ES-I3 (cell line): ENCODE results near the gene SPTY2D1.
A peak's percentile ranks its signal among the peaks of the same experiment; 100 is the strongest.
"Not testable (repeated sequence)": the region's sequence is repeated elsewhere in the genome, so short reads cannot be mapped to it uniquely, and the experiment has no call there.

Experiments used
- H3K36me3 ChIP-seq: 2 replicates; pipeline ENCODE4 v1.6.1; 2013; ENCODE audit warnings: mild to moderate bottlenecking, low read length, control low read depth, moderate library complexity; ENCODE audit not compliant: insufficient read depth
- H3K4me1 ChIP-seq: 2 replicates; pipeline ENCODE4 v1.6.1; 2013; ENCODE audit warnings: mild to moderate bottlenecking, control low read depth, low read length; ENCODE audit not compliant: insufficient read depth
- H3K9ac ChIP-seq: 2 replicates; pipeline ENCODE4 v1.6.1; 2013; ENCODE audit warnings: low read depth, mild to moderate bottlenecking, low read length, moderate library complexity
- H3K9me3 ChIP-seq: 2 replicates; pipeline ENCODE4 v1.6.1; 2013; ENCODE audit warnings: mild to moderate bottlenecking, low read length, moderate library complexity; ENCODE audit not compliant: control insufficient read depth, insufficient read depth

SPTY2D1 gene

DNA sequence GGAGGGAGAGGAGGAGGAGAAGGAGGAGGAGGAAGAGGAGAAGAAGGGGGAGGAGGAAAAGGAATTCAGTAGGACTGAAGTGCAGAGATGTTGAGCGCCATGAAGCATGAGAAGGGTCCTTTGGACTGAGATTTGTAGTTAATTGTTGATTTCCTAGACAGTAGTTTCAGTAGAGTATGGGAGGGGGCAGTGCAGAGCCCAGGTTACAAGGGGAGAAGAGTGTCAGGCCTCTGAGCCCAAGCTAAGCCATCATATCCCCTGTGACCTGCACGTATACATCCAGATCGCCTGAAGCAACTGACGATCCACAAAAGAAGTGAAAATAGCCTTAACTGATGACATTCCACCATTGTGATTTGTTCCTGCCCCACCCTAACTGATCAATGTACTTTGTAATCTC lies 8.9 kb upstream of the SPTY2D1 start:
- H3K36me3 ChIP-seq, H3K9me3 ChIP-seq, H3K9ac ChIP-seq, H3K4me1 ChIP-seq: not testable (repeated sequence)

DNA sequence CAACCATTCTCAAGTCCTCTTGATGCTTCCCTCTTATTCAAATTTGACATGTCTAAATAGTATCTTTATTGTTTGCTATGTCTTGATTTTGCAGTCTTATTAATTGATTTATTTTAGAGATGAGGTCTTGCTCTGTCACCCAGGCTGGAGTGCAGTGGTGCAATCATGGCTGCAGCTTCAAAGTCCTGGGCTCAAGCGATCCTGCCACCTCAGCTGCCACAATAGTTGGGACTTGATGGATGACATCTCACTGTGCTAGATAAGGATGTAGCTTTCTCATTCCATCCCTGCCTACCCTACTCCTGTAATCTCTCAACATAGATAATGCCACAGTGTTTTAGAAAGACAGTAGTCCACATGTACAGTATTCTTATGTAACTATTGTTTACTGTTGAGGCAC lies 7.5 kb upstream of the SPTY2D1 start:
- no peaks in the 10 kb centered on the region for H3K9me3 ChIP-seq
- no peak overlapping the region for H3K9ac ChIP-seq
- no peaks in the 10 kb centered on the region for H3K36me3 ChIP-seq
- H3K4me1 ChIP-seq: no peaks in the 10 kb centered on the region

DNA sequence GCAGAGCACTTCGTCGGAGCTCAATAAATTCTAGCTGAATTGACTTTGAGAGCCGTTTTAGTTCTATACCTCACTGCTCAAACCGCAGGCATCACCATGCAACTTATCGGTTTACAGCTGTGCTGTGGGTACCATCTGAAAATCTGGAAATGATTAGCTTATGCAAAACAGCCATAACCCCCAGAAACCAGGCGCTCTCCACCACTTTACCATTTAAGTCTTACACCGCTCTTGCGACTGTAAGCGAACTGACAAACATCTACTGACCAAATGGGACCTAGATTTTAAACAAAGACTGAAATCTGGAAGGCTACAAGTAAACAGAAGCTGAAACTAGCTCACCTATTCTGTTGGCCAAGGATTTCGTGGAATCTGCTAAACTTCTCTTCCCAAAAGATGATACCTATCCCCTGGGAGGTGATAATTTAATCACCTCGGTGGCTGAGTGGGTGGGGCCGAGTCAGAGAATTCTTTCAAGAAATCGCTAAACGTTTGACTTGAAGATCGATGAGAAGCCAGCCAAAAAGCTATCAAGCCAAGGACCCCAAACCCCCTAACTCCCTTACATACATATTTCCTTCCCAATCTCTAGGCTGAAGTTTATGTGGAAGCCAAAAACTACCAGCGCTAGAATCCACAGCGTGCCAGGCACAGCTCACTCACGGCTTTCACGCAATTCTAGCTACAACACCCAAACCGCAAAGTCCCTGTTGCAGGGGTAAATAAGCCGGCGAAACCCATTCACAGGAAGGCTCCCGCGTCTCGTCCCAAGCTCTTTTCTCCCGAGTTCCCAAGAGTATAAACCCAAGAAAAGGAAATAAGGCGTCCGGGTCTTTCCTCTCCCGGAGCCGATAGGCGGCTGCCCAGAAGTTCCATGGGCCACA lies 644 bp downstream of the SPTY2D1 start:
- Histone ChIP-seq H3K9me3 (no peaks in the 10 kb centered on the region), H3K4me1 (no peaks in the 10 kb centered on the region), H3K9ac (peak overlapping the region; percentile 89), H3K36me3 (no peaks in the 10 kb centered on the region)

DNA sequence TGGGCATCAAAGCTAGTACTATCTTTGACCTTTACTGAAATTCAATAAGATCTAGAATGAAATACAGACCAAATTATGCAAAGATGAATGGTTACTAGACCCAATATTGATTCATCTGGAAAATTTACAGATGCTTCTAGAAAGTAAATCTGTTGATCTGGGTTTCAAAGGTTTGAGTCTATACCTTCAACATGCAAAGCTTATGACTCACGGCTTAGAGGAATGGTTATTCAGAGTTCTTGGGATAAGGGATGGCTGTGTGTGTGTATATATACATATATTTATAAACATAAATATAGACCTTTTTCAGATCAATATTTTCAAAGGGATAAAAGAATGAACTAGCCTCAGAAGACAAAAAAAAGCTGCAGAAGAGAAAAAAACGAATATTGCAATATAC lies 1.3 kb downstream of the SPTY2D1 start:
- H3K9ac ChIP-seq: peak overlapping the region; percentile 89; the same call in 1 of the 2 replicates
- no peaks in the 10 kb centered on the region for H3K9me3 ChIP-seq
- no peaks in the 10 kb centered on the region for H3K4me1 ChIP-seq
- no peaks in the 10 kb centered on the region for H3K36me3 ChIP-seq

DNA sequence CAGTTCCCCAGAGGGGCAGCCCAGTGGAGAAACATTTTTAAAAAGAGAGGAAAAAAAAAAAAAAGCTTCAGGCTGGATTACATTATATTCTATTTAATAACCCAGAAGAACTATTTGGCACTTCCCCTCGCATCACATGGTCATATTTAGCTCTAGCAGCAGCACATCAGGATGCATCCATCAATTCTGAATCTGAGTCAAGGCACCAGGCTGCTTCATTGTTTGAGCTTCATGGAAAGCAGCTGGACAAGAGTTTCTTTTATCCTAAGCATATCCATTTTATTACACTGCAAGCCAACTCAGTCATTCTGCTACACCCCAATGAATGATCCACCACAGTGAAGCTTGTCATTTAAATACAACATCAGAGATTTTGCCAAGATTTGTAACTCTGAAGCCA lies 10.0 kb downstream of the SPTY2D1 start:
- Histone ChIP-seq H3K36me3 (no peaks in the 10 kb centered on the region), H3K9me3 (no peaks in the 10 kb centered on the region), H3K9ac (no peak overlapping the region), H3K4me1 (no peaks in the 10 kb centered on the region)

DNA sequence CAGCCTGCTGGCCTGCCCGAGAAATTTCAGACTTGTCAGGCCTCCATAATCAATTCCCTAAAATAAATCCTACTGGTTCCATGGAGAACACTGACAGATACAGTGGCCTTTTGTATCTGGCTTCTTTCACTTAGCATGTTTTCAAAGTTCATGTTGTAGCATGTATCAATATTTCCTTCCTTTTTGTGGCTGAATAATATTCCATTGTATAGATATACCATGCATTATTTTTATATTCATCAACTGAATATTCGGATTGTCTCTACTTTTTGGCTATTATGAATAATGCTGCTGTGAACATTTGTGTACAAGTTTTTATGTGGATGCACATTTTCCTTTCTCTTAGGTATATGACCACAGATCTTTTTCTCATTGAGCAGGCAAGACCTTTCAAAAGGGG lies 10.4 kb downstream of the SPTY2D1 start:
- H3K9me3 ChIP-seq: no peaks in the 10 kb centered on the region
- no peaks in the 10 kb centered on the region for H3K36me3 ChIP-seq
- H3K4me1 ChIP-seq: no peaks in the 10 kb centered on the region
- no peak overlapping the region for H3K9ac ChIP-seq

DNA sequence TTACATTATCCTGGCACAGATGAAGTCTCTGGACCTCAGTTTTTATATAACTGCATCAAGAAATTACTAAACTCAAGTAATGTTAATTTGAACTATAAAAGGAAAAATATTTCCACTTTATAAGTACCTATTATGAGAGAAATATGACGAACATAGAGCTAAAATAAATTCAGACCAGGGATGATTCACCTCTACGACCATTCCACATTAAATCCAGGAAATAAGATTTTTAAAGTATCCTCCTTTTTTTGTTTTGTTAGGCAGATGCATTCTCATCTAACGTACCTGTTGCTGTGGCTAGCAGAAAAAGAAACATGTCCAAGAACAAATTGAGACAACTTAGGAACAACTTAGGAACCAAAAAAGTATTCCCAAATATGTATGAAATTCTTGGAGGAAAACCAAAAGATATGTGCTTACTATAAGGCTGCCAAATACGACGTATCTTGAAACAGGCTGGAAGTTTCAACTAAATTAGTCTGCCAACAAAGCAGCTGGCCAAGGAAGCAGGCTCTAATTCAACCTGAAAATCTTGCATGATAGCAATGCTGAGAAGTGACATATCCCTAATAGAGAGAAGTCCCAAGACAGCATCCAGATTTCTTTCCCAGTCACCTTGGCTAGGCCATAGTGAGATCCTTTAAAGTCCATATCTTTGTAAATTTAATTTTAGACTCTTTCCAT lies 15.7 kb downstream of the SPTY2D1 start:
- Histone ChIP-seq H3K36me3 (peaks cover 14% of the 10 kb centered on the region; the same call in 1 of the 2 replicates), H3K9me3 (no peaks in the 10 kb centered on the region), H3K4me1 (no peaks in the 10 kb centered on the region), H3K9ac (no peak overlapping the region)

DNA sequence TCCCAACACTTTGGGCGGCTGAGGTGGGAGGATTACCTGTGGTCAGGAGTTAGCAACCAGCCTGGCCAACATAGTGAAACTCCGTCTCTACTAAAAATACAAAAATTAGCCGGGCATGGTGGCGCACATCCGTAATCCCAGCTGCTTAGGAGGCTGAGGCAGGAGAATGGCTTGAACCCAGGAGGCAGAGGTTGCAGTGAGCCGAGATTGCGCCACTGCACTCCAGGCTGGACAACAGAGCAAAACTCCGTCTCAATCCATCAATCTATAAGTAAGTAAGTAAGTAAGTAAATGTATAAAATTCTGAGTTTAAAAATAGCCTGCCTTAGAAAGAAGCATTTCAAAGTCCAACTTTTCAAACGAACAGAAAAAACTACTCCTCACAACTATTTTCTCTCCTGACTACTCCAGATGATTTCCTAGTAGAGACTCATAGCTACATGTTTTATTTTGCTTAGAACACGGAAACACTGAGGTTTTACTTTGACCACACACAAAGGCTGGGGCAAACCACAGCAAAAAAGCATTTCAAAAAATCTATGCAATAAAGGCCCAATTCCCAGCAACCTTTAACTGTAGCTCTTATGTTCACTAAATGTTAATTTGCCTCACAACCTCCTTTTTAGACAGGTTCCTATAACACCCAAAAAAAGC lies 16.3 kb downstream of the SPTY2D1 start:
- H3K36me3 ChIP-seq: peaks cover 14% of the 10 kb centered on the region; the same call in 1 of the 2 replicates

DNA sequence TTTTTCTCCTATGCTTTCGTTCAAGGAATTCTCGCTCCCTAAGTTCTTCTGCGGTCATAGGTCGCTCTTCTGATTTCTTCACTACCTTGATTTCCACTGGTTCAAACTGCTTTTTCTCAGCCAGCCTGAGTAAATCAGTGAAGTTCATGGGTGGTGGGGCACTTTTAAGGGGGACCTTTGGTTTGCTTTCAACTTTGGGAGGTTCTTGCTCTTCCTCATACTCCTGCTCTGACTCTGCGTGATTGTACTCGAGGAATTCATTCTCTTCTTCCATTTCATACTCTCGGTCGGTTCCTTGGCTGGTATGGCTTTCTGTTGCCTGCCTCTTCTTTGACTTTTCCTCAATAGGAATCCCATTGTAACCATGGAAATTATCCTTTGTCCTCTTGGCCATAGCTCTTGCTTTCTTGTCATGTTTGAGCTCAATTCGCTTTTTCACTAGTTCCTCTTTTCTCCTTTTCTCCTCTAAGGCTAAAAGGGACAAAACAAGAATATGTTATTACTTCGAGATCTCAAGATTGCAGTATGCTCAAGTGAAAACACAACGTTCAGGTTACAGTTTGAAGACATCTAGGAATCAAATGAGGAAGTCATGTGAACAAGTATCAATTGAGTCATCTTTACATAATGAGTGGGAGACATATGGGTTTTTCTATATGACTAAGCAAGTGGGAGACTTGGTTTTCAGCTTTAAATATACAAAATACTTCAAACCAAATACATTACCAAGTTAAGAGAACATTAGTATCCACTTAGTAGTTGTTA lies 18.3 kb downstream of the SPTY2D1 start:
- H3K36me3 ChIP-seq: peaks cover 19% of the 10 kb centered on the region; the same call in 1 of the 2 replicates
- H3K9me3 ChIP-seq: no peaks in the 10 kb centered on the region
- H3K4me1 ChIP-seq: no peaks in the 10 kb centered on the region
- no peak overlapping the region for H3K9ac ChIP-seq

More for the DNA sequence above, 16.3 kb downstream of the SPTY2D1 start:
- Histone ChIP-seq H3K4me1 (no peaks in the 10 kb centered on the region), H3K9ac (no peak overlapping the region), H3K9me3 (no peaks in the 10 kb centered on the region)

DNA sequence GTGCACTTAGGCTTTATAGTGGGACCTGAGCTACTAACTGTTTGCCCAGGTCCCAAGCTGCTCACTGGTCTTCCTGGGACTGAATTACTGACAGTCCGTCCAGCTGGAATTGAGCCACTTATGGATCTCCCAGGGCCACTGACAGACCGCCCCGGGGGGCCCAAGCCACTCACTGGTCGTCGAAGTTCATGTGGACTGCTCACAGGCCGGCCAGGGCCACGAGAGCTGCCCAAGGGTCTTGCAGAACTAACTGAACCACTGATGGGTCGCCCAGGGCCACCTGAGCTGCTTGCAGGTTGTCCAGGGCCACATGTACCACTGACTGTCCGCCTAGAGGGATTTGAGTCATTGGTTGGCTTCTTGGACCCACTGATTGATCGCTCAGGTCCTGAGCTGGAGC lies 19.5 kb downstream of the SPTY2D1 start:
- Histone ChIP-seq H3K36me3 (peaks cover 21% of the 10 kb centered on the region), H3K9ac (no peak overlapping the region), H3K4me1 (no peaks in the 10 kb centered on the region), H3K9me3 (no peaks in the 10 kb centered on the region)

DNA sequence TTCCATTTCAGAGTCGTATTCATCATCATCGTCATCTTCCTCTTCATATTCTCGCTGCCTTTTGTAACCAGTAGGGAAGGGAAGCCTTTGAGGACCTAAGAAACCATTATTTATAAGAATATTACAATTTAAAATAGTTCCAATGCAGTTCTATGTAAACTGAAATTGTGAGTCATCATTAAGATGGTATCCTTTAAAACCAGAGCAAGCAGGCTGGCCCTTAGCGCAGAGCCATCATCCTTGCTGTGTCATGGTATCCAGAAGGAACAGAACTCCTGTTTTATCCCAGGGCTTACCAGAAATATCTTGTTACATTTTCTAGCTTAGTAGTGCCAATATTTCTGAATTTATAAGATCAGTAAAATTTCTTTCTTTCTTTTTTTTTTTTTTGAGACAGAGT lies 21.7 kb downstream of the SPTY2D1 start:
- Histone ChIP-seq H3K36me3 (peaks cover 27% of the 10 kb centered on the region), H3K4me1 (no peaks in the 10 kb centered on the region), H3K9me3 (no peaks in the 10 kb centered on the region), H3K9ac (no peak overlapping the region)

DNA sequence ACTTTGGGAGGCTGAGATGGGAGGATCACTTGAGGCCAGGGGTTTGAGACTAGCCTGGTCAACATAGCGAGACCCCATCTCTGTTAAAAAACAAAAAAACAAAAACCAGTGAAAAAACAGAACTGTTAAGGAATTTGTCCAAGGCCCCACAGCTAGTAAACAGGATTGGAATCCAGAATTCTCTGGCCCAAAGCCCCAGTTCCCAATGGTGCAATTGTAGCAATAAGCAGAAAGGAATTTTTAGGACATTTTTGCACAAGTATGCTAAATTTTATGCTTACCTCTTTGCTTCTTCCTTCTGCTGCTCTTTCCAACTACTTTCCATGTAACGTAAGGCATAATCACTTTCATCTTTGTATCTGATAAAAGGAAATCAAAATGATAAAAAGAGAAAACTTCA lies 22.9 kb downstream of the SPTY2D1 start:
- H3K36me3 ChIP-seq: peaks cover 27% of the 10 kb centered on the region
- no peak overlapping the region for H3K9ac ChIP-seq
- H3K4me1 ChIP-seq: no peaks in the 10 kb centered on the region
- H3K9me3 ChIP-seq: no peaks in the 10 kb centered on the region

DNA sequence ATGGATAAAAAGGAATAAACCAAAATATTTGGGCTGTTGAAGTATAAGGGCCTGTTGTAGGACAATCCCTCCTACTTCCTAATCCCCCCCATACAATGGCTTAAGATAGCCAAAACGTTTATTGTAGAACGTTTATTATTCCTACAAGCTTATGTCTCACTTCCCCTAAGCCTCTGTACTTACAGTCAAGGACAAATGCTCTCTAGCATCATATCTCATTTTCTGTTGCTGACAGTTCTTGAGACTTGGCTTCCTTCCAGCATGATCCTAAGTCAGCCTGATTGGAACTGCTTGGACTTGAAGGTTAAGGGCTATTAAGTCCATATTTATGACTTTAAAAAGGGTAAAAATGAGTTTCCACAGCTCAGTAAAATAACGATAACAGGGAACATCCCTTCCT lies 25.8 kb downstream of the SPTY2D1 start:
- Histone ChIP-seq H3K4me1 (no peaks in the 10 kb centered on the region), H3K9me3 (no peaks in the 10 kb centered on the region), H3K9ac (no peak overlapping the region), H3K36me3 (peaks cover 16% of the 10 kb centered on the region)

DNA sequence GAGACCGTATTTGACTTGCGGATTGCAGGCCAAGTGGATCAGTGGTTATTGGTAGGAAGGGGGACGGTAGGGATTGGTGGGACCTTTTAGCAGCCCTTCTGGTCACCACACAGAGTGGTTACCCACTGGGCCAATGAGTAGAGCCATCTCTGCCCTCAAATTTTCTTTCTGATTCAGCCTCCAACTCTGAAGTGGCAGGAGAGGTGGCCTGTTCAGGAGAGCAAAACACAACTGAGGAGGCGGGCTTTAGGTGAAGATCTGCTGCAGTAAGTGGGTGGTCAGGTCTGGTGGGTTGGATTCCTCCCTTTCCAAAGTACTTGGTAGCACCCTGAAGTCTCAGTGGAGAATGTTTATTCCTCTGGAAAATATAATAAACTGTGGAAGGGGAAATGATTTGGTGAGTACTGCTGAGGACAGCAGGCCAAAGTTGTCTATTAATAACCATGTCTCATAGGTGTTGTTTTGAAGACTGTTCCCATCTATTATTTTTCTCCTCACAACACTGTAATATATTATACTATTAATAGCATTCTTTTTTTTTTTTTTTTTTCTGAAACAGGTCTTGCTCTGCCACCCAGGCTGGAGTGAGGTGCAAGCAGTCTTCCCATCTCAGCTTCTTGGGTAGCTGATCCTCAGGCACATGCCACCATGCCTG lies 33.1 kb downstream of the SPTY2D1 start:
- H3K9me3 ChIP-seq: no peaks in the 10 kb centered on the region
- no peaks in the 10 kb centered on the region for H3K4me1 ChIP-seq
- H3K36me3 ChIP-seq: 0 out of 2 replicates have a peak, but pooled peaks cover 2% of the 10 kb centered on the region
- no peak overlapping the region for H3K9ac ChIP-seq
